Neuronal stem cell (in vitro differentiated cells): ENCODE data around the gene LHFPL2.

Source experiments
- DNase-seq: peaks from one replicate; pipeline ENCODE4 v3.0.0-alpha.2; 2013; ENCODE audit warnings: low spot score
- H2AFZ ChIP-seq: one replicate; pipeline ENCODE4 v1.6.1; 2013; ENCODE audit warnings: mild to moderate bottlenecking, low read length, inconsistent platforms
- H2AK5ac ChIP-seq: 2 replicates; pipeline ENCODE4 v1.6.1; 2013; ENCODE audit warnings: low read depth, mild to moderate bottlenecking, inconsistent platforms, low read length, moderate library complexity, mixed read lengths
- H2BK120ac ChIP-seq: 2 replicates; pipeline ENCODE4 v1.6.1; 2013; ENCODE audit warnings: low read depth, mild to moderate bottlenecking, inconsistent platforms, low read length, moderate library complexity, mixed read lengths
- H2BK12ac ChIP-seq: one replicate; pipeline ENCODE4 v1.6.1; 2013; ENCODE audit warnings: low read length, inconsistent platforms
- H2BK15ac ChIP-seq: 2 replicates; pipeline ENCODE4 v1.6.1; 2013; ENCODE audit warnings: mild to moderate bottlenecking, low read length, inconsistent platforms, mixed read lengths
- H2BK5ac ChIP-seq: one replicate; pipeline ENCODE4 v1.6.1; 2013; ENCODE audit warnings: inconsistent platforms, mild to moderate bottlenecking, low read length, moderate library complexity
- H3K14ac ChIP-seq: one replicate; pipeline ENCODE4 v1.6.1; 2013; ENCODE audit warnings: low read length, inconsistent platforms
- H3K18ac ChIP-seq: 2 replicates; pipeline ENCODE4 v1.6.1; 2013; ENCODE audit warnings: low read length, inconsistent platforms
- H3K23ac ChIP-seq: 2 replicates; pipeline ENCODE4 v1.6.1; 2013; ENCODE audit warnings: low read depth, mild to moderate bottlenecking, mixed read lengths, low read length, inconsistent platforms; ENCODE audit not compliant: poor library complexity
- H3K27ac ChIP-seq: replicated peaks from 3 replicates; pipeline ENCODE4 v1.5.1; 2013; ENCODE audit warnings: low read length, inconsistent platforms
- H3K27me3 ChIP-seq, 3 experiments: 2 replicates each; pipeline ENCODE4 v1.6.1; 2013; ENCODE audit warnings: low read length in 3 of 3, mild to moderate bottlenecking in 2 of 3, inconsistent platforms in 1 of 3, low read depth in 1 of 3, mixed read lengths in 1 of 3, moderate library complexity in 1 of 3; ENCODE audit not compliant: control insufficient read depth in 3 of 3, insufficient read depth in 3 of 3
- H3K36me3 ChIP-seq, 2 donors: replicated peaks in 1 of 2; 2 replicates each; pipeline ENCODE4 v1.6.1; 2013; ENCODE audit warnings: low read length in 2 of 2; ENCODE audit not compliant: control insufficient read depth in 2 of 2, insufficient read depth in 2 of 2
- H3K4ac ChIP-seq: 2 replicates; pipeline ENCODE4 v1.6.1; 2013; ENCODE audit warnings: inconsistent platforms, mild to moderate bottlenecking, low read length, moderate library complexity
- H3K4me1 ChIP-seq, 2 donors: 1 replicate in 1 of 2; 2 replicates in 1 of 2; pipeline ENCODE4 v1.6.1; 2013; ENCODE audit warnings: low read length in 2 of 2, low read depth in 1 of 2; ENCODE audit not compliant: control insufficient read depth in 2 of 2, insufficient read depth in 1 of 2
- H3K4me2 ChIP-seq: one replicate; pipeline ENCODE4 v1.6.1; 2013; ENCODE audit warnings: mild to moderate bottlenecking, low read length, inconsistent platforms; ENCODE audit not compliant: insufficient read depth, poor library complexity, severe bottlenecking
- H3K4me3 ChIP-seq, 2 donors: 2 replicates each; pipeline ENCODE4 v1.5.1; 2013; ENCODE audit warnings: low read length in 2 of 2, mild to moderate bottlenecking in 2 of 2, inconsistent platforms in 1 of 2, moderate library complexity in 1 of 2
- H3K79me1 ChIP-seq: one replicate; pipeline ENCODE4 v1.6.1; 2013; ENCODE audit warnings: low read depth, mild to moderate bottlenecking, inconsistent platforms, low read length, moderate library complexity
- H3K9ac ChIP-seq: one replicate; pipeline ENCODE4 v1.6.1; 2013; ENCODE audit warnings: mild to moderate bottlenecking, low read depth, low read length, inconsistent platforms; ENCODE audit not compliant: poor library complexity
- H3K9me3 ChIP-seq, 2 donors: replicated peaks in 1 of 2; 2 replicates each; pipeline versions ENCODE3 to v1.6.1; 2013; ENCODE audit warnings: low read length in 2 of 2, mild to moderate bottlenecking in 2 of 2, inconsistent platforms in 1 of 2, low read depth in 1 of 2, mixed read lengths in 1 of 2, moderate library complexity in 1 of 2; ENCODE audit not compliant: control insufficient read depth in 2 of 2, insufficient read depth in 1 of 2
- H4K8ac ChIP-seq: one replicate; pipeline ENCODE4 v1.6.1; 2013; ENCODE audit warnings: low read depth, mild to moderate bottlenecking, inconsistent platforms, low read length, moderate library complexity
- H4K91ac ChIP-seq: one replicate; pipeline ENCODE4 v1.6.1; 2013; ENCODE audit warnings: low read length, low read depth, mild to moderate bottlenecking, inconsistent platforms; ENCODE audit not compliant: poor library complexity
- WGBS, 2 donors: extraction: QIAGEN DNeasy Blood & Tissue Kit; methylation state at CpG; one replicate each; pipeline ENCODE4 v1.1.7; 2013; ENCODE audit warnings: missing lambda C conversion rate in 2 of 2, mixed read lengths in 1 of 2; ENCODE audit not compliant: insufficient read length in 2 of 2, insufficient replicate concordance in 1 of 2; ENCODE audit errors: extremely low coverage in 2 of 2; 5-methylcytosine and 5-hydroxymethylcytosine counted together

LHFPL2 gene

DNA sequence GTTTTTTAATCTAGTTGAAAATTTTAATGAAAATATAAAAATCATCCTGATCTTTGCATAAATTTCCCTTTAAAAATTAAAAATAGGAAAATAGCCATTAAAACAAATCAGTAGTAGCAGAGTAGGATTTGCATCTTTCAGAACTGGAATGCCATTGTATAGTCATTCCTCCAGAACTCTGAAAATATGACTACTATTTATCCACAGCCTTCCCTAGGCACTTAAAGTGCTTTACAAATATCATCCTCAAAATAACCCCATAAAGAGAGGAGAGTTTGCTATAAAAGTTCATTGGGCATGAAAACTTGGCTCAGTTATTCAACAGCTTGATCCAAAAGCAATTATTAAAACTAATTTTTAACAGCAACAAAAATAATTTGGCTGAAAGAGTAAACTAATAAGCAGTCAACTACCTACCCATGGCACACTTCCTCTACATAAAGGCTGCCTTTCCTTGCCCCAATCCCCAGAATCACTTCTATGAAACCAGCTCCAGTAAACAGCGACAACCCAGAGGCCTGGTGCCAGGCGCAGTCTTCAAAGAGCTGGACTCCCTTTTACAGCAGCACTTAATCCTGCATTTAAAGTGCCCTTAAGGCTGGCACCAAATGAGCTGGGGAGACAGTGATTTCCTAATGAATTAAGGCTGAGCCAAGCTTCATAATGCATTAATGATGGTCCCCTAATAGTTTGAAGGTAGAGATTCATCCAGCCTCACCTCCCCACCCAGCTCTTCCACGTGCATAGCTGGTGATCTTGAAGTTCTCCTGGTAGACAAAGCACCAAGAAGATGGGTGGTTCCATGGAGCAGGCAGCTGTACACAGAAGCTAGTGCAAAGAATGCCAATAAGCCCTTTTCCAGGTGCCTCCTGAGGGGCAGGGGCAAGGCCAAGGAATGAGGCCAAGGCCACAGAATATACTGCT is 36.1 kb downstream of the LHFPL2 start:
- Histone ChIP-seq H3K36me3 (peaks cover 0 to 9% of the 10 kb centered on the region in 2 donors), H3K27me3 (no peaks in the 10 kb centered on the region), H3K9me3 (no peaks in the 10 kb centered on the region), H3K9ac (no peak overlapping the region), H2BK120ac (no peak overlapping the region), H2BK15ac (no peak overlapping the region), H2BK5ac (no peak overlapping the region), H4K8ac (no peak overlapping the region), H2BK12ac (no peak overlapping the region), H3K4me3 (no peak overlapping the region), H3K18ac (no peak overlapping the region), H2AK5ac (no peak overlapping the region), H3K4me1 (peaks cover 7 to 11% of the 10 kb centered on the region in 2 donors), H2AFZ (no peak overlapping the region), H3K23ac (no peak overlapping the region), H4K91ac (no peak overlapping the region), H3K4me2 (no peak overlapping the region), H3K4ac (no peak overlapping the region), H3K79me1 (no peaks in the 10 kb centered on the region), H3K27ac (no peak overlapping the region), H3K14ac (no peak overlapping the region)
- DNase-seq, result no peak
- no CpG with 5 or more reads among the region's 3 CpGs for WGBS, 2 donors

DNA sequence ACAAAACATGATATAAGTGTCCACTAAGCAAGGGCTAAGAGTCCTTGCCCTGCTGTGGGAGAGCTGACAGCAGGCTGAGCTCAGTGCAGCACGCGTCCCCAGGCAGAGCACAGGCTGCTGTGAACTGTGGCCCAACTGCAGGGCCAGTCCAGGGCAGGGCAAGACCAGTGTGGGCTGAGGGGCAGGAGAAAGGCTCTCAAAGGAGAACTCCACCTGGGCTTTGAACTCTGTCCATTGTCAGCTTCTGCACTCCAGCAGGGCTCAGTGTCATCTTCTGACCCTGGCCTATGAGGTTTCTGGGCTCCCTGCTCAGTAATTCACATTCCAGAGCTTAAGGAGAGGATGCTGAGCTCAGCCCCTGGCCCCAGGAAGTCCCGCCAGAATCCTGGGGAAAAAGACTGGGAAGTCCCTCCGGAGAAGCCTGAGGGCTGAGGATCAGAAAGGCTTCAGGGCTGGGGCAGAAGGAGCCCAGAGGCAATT is 37.4 kb downstream of the LHFPL2 start:
- no CpG with 5 or more reads among the region's 4 CpGs for WGBS, 2 donors
- no peak overlapping the region for H4K91ac ChIP-seq
- H3K4me1 ChIP-seq, result peaks cover 7 to 11% of the 10 kb centered on the region in 2 donors
- no peak overlapping the region for H3K18ac ChIP-seq
- no peak overlapping the region for H3K23ac ChIP-seq
- H2BK5ac ChIP-seq, result no peak overlapping the region
- no peaks in the 10 kb centered on the region for H3K27me3 ChIP-seq
- H3K4me3 ChIP-seq, result no peak overlapping the region
- DNase-seq, result peak; percentile 21
- H4K8ac ChIP-seq, result no peak overlapping the region
- H2BK12ac ChIP-seq, result no peak overlapping the region
- H2BK15ac ChIP-seq, result no peak overlapping the region
- no peak overlapping the region for H2AFZ ChIP-seq
- H3K4ac ChIP-seq, result no peak overlapping the region
- no peak overlapping the region for H3K9ac ChIP-seq
- H2BK120ac ChIP-seq, result no peak overlapping the region
- H3K27ac ChIP-seq, result no peak overlapping the region
- peaks cover 0 to 9% of the 10 kb centered on the region in 2 donors for H3K36me3 ChIP-seq
- H3K4me2 ChIP-seq, result no peak overlapping the region
- no peak overlapping the region for H3K14ac ChIP-seq
- no peaks in the 10 kb centered on the region for H3K79me1 ChIP-seq
- H3K9me3 ChIP-seq, result no peaks in the 10 kb centered on the region
- no peak overlapping the region for H2AK5ac ChIP-seq

DNA sequence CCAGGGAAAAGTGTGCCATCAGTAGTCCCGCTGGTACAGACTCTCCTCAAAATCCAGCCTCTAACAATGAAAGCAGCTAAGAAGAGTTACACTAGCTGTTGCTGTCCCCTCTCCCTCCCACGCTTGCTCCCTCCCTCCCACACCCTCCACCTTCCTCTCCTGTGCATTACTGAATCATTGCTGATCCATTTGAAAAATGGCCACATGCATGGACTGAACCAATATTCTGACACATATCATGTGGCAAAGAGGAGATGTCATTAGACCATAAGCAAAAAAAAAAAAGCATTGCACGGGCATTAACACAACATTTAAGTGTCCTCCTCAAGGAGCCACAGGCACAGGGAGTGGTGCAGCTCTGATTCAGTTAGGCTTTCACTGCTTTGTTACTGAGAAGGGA is 37.9 kb downstream of the LHFPL2 start:
- no peak overlapping the region for H4K91ac ChIP-seq
- H3K4me2 ChIP-seq, result no peak overlapping the region
- H3K4me3 ChIP-seq, result no peak overlapping the region
- H3K14ac ChIP-seq, result no peak overlapping the region
- peaks cover 7 to 11% of the 10 kb centered on the region in 2 donors for H3K4me1 ChIP-seq
- WGBS, 2 donors, result no CpG with 5 or more reads among the region's 3 CpGs
- H3K9me3 ChIP-seq, result no peaks in the 10 kb centered on the region
- H2AK5ac ChIP-seq, result no peak overlapping the region
- no peak overlapping the region for H3K4ac ChIP-seq
- H2BK12ac ChIP-seq, result no peak overlapping the region
- H2BK5ac ChIP-seq, result no peak overlapping the region
- no peaks in the 10 kb centered on the region for H3K79me1 ChIP-seq
- no peak overlapping the region for H4K8ac ChIP-seq
- H3K9ac ChIP-seq, result no peak overlapping the region
- H2BK120ac ChIP-seq, result no peak overlapping the region
- H3K27ac ChIP-seq, result no peak overlapping the region
- no peak overlapping the region for H3K18ac ChIP-seq
- H2AFZ ChIP-seq, result no peak overlapping the region
- peaks cover 0 to 9% of the 10 kb centered on the region in 2 donors for H3K36me3 ChIP-seq
- no peak overlapping the region for H3K23ac ChIP-seq
- DNase-seq, result no peak
- no peak overlapping the region for H2BK15ac ChIP-seq
- H3K27me3 ChIP-seq, result no peaks in the 10 kb centered on the region

DNA sequence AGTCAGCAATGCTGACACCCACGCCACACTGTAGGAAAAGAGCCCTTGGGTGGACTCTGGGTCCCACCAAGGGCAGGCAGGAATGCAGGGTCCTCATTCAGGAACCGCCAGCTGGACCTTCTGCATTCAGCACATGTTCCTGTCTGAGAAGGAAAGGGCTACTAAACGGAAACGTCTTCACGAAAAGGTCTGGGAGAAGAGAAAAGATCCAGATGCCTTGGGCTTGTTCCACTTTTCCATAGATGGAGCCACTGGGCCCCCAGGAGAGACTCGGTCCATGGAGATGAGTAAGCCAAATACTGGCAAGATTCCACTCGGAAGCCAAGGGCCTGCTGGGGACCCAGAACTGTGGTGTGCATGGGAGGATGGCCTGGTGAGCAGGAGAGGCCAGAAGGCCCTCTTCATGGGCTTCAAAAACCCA is 38.4 kb downstream of the LHFPL2 start:
- H2BK12ac ChIP-seq, result no peak overlapping the region
- H3K18ac ChIP-seq, result peak overlapping the region; percentile 40
- no peak overlapping the region for H3K4me2 ChIP-seq
- peaks cover 0 to 9% of the 10 kb centered on the region in 2 donors for H3K36me3 ChIP-seq
- H3K14ac ChIP-seq, result peak overlapping the region; percentile 64
- DNase-seq, result no peak
- no peak overlapping the region for H2BK5ac ChIP-seq
- H2AFZ ChIP-seq, result no peak overlapping the region
- no peak overlapping the region for H3K4ac ChIP-seq
- H3K4me3 ChIP-seq, result no peak overlapping the region
- no peak overlapping the region for H3K9ac ChIP-seq
- no peak overlapping the region for H4K91ac ChIP-seq
- no peak overlapping the region for H2BK120ac ChIP-seq
- H3K27me3 ChIP-seq, result no peaks in the 10 kb centered on the region
- H4K8ac ChIP-seq, result no peak overlapping the region
- no peaks in the 10 kb centered on the region for H3K79me1 ChIP-seq
- H2BK15ac ChIP-seq, result no peak overlapping the region
- WGBS, 2 donors, result no CpG with 5 or more reads among the region's 7 CpGs
- no peak overlapping the region for H3K27ac ChIP-seq
- peaks cover 7 to 11% of the 10 kb centered on the region in 2 donors for H3K4me1 ChIP-seq
- no peak overlapping the region for H2AK5ac ChIP-seq
- no peak overlapping the region for H3K23ac ChIP-seq
- no peaks in the 10 kb centered on the region for H3K9me3 ChIP-seq
